SU-DHL-6 (cell line): ENCODE results near the gene IGF2R.

Experiments
- H2AFZ ChIP-seq: fragments of 200-600 bp; sonication (generic); 2 replicates; pipeline ENCODE4 v1.6.1; 2014; ENCODE audit warnings: low read depth, mild to moderate bottlenecking, moderate library complexity, mixed read lengths, antibody characterized with exemption, low read length; ENCODE audit not compliant: severe bottlenecking
- H3F3A ChIP-seq: fragments of 200-600 bp; shearing (Covaris generic); 2 replicates; pipeline ENCODE4 v1.6.0; 2016; ENCODE audit warnings: antibody characterized with exemption, mild to moderate bottlenecking; ENCODE audit not compliant: insufficient read depth
- H3K27ac ChIP-seq: fragments of 200-600 bp; sonication (generic); 2 replicates; pipeline ENCODE4 v1.5.1; 2016; ENCODE audit warnings: low read depth, mild to moderate bottlenecking, low read length, moderate library complexity, mixed read lengths
- H3K27me3 ChIP-seq: fragments of 200-600 bp; sonication (generic), shearing (Covaris generic); 2 replicates; pipeline ENCODE4 v1.6.0; 2014; ENCODE audit warnings: mild to moderate bottlenecking, low read length
- H3K36me3 ChIP-seq: fragments of 200-600 bp; sonication (generic); 2 replicates; pipeline ENCODE4 v1.6.1; 2014; ENCODE audit warnings: mild to moderate bottlenecking, low read length, mixed read lengths
- H3K4me2 ChIP-seq: fragments of 300-600, 200-600 bp; shearing (Covaris generic), sonication (generic); 2 replicates; pipeline ENCODE4 v1.6.0; 2014; ENCODE audit warnings: low read length, low read depth, mild to moderate bottlenecking; ENCODE audit not compliant: poor library complexity, severe bottlenecking
- H3K4me3 ChIP-seq: fragments of 200-600 bp; sonication (generic); 2 replicates; pipeline ENCODE4 v1.5.1; 2014; ENCODE audit warnings: antibody characterized with exemption, low read length, mild to moderate bottlenecking, mixed read lengths; ENCODE audit not compliant: insufficient read depth, poor library complexity, severe bottlenecking
- H3K79me2 ChIP-seq: fragments of 200-600 bp; sonication (generic); 2 replicates; pipeline ENCODE4 v1.6.1; 2014; ENCODE audit warnings: mild to moderate bottlenecking, low read length, moderate library complexity; ENCODE audit not compliant: insufficient read depth
- H3K9ac ChIP-seq: fragments of 200-600 bp; sonication (generic); 2 replicates; pipeline ENCODE4 v1.7.0; 2014; ENCODE audit warnings: mild to moderate bottlenecking, low read length
- H3K9me2 ChIP-seq: fragments of 200-600 bp; sonication (generic); replicated peaks from 2 replicates; pipeline ENCODE4 v1.6.1; 2014; ENCODE audit warnings: low read length; ENCODE audit not compliant: insufficient read depth
- H3K9me3 ChIP-seq: fragments of 200-600 bp; sonication (generic); 2 replicates; pipeline ENCODE4 v1.6.1; 2014; ENCODE audit warnings: low read length, mixed read lengths; ENCODE audit not compliant: insufficient read depth
- H4K20me1 ChIP-seq: fragments of 200-600 bp; sonication (generic); 2 replicates; pipeline ENCODE4 v1.6.1; 2014; ENCODE audit warnings: low read depth, mild to moderate bottlenecking, antibody characterized with exemption, low read length, moderate library complexity, mixed read lengths
- CTCF ChIP-seq: fragments of 200-600 bp; sonication (generic); IDR thresholded peaks from one replicate; pipeline ENCODE4 v1.5.1; 2017; ENCODE audit warnings: antibody characterized with exemption, mild to moderate bottlenecking, low read length, moderate library complexity; ENCODE audit not compliant: insufficient read depth, poor library complexity, severe bottlenecking
- EZH2phosphoT487 ChIP-seq: fragments of 200-600 bp; sonication (generic), shearing (Covaris generic); conservative IDR thresholded peaks from 2 replicates; pipeline ENCODE4 v1.6.1; 2018; ENCODE audit warnings: mild to moderate bottlenecking, antibody characterized with exemption, low read length, moderate library complexity, mixed read lengths

Gene IGF2R

DNA sequence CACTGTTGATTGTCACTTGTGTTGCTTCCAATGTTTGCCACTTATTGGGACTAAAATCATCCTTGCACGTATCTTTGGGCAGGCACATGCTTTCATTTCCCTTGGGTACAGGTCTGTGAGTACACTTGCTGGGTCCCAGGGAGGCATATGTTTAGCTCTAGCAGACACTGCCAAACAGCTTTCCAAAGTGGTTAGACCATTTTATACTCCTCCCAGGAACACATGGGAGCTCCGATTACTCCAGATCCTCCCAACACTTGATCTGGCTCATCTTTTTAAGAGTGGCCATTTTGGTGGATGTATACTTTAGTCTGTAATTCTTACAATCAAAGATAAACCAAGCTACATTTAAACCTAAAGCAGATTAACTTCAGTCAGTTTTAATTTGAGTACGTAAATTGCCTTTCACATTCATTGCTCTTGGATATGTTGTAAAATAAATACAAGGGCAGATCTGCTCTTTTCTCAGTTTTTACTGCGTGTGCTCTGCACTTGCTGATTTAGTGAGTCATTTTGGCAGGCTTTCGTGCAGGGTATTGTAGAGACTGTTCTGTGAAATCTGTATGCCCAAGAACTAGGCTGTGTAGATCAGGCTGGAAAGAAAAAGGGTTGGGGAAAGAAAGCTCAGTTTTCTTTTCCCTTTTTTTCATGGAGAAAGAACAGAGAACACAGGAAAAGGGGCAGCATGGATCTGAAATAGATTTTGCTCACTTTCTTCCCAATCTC, 172.3 kb downstream of the IGF2R start:
- no peak for TF ChIP-seq EZH2phosphoT487
- no peak for TF ChIP-seq CTCF
- Histone ChIP-seq H2AFZ (no peak overlapping the region), H3K4me3 (no peak overlapping the region), H3F3A (no peaks in the 10 kb centered on the region), H3K9ac (no peak overlapping the region), H3K4me2 (no peak overlapping the region), H4K20me1 (no peaks in the 10 kb centered on the region), H3K27ac (no peak overlapping the region), H3K79me2 (no peaks in the 10 kb centered on the region), H3K36me3 (no peaks in the 10 kb centered on the region), H3K9me2 (no peaks in the 10 kb centered on the region), H3K27me3 (no peaks in the 10 kb centered on the region), H3K9me3 (no peaks in the 10 kb centered on the region)

- no peak overlapping the region for H2AFZ ChIP-seq
- H3K9me2 ChIP-seq: no peaks in the 10 kb centered on the region
- no peaks in the 10 kb centered on the region for H3K36me3 ChIP-seq
- no peaks in the 10 kb centered on the region for H3K79me2 ChIP-seq
- no peak overlapping the region for H3K4me2 ChIP-seq
- H3K27ac ChIP-seq: no peak overlapping the region
- H3K27me3 ChIP-seq: no peaks in the 10 kb centered on the region
- no peaks in the 10 kb centered on the region for H3F3A ChIP-seq
- no peaks in the 10 kb centered on the region for H3K9me3 ChIP-seq
- H3K4me3 ChIP-seq: no peak overlapping the region
- H3K9ac ChIP-seq: no peak overlapping the region
- H4K20me1 ChIP-seq: no peaks in the 10 kb centered on the region
- TF ChIP-seq CTCF: no peak
These were observed 173.3 kb downstream of the IGF2R start for GRCh38 chr6:160142115-160142715.

- no peaks in the 10 kb centered on the region for H3K79me2 ChIP-seq
- H3K9me2 ChIP-seq: no peaks in the 10 kb centered on the region
- H3K27ac ChIP-seq: no peak overlapping the region
- peaks cover 3% of the 10 kb centered on the region; the same call in 1 of the 2 replicates for H3K27me3 ChIP-seq
- H3K9ac ChIP-seq: no peak overlapping the region
- H3F3A ChIP-seq: no peaks in the 10 kb centered on the region
- H2AFZ ChIP-seq: no peak overlapping the region
- H3K4me2 ChIP-seq: no peak overlapping the region
- H3K36me3 ChIP-seq: no peaks in the 10 kb centered on the region
- TF ChIP-seq CTCF (no peak), EZH2phosphoT487 (no peak)
- no peak overlapping the region for H3K4me3 ChIP-seq
- H3K9me3 ChIP-seq: no peaks in the 10 kb centered on the region
- no peaks in the 10 kb centered on the region for H4K20me1 ChIP-seq
These were observed 177.7 kb downstream of the IGF2R start for GRCh38 chr6:160146454-160147145.
